NCI-H748 treated with DMSO at 0.1 percent for 48 hours (cell line): Measurements from ENCODE around the gene GON4L.
"Not testable (repeated sequence)": the region's sequence is repeated elsewhere in the genome, so short reads cannot be mapped to it uniquely, and the experiment has no call there.

Experiments used
- DNase-seq: peaks from one replicate; lab custom pipeline; 2025; lab: John Stamatoyannopoulos, UW

Gene GON4L

DNA sequence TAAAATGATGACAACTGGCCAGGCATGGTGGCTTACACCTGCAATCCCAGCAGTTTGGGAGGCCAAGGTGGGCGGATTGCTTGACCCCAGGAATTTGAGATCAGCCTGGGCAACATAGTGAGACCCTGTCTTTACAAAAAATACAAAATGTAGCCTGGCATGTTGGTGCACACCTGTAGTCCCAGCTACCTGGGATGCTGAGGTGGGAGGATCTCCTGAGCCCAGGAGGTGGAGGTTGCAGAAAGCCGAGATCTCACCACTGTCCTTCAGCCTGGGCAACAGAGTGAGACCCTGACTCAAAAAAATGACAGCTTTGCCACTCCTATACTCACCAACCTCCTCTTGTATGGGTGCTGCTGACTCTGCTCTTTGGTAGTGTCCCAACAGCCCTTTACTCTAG, 20.9 kb upstream of the GON4L start:
- no peak for DNase-seq

DNA sequence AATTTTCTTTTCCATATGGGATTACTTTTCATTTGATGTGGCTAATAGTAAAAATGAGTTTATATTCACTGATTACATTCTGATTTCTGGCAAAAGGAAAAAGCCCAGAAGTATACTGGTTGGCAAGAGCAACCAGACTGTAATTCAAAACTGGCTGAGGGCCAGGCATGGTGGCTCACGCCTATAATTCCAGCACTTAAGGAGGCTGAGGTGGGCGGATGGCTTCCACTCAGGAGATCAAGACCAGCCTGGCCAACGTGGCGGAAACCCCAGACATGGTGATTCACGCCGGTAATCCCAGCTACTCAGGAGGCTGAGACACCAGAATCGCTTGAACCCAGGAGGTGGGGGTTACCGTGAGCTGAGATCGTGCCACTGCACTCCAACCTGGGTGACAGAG, 16.8 kb upstream of the GON4L start:
- DNase-seq = no peak

GRCh38 chr1:155872527-155872926, 15.5 kb upstream of the GON4L start:
- no peak for DNase-seq

GRCh38 chr1:155871390-155871789, 14.4 kb upstream of the GON4L start:
- DNase-seq = no peak

DNA sequence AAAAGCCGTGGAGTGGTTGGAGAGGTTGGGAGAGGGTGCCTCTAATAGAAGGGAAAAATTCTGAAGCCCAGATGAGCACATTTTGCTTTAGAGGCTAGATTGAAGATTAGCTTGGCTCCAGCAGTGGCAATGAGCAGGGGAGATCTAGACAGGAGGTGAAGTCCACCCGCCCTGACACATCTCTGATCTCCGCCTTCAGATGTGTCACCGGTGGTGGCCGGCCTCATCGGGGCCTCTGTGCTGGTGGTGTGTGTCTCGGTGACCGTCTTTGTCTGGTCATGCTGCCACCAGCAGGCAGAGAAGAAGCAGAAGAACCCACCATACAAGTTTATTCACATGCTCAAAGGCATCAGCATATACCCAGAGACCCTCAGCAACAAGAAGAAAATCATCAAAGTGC, 10.8 kb upstream of the GON4L start:
- no peak for DNase-seq

- no peak for DNase-seq
Measured at GRCh38 chr1:155864393-155864792, 7.4 kb upstream of the GON4L start.

GRCh38 chr1:155861896-155862295, 4.9 kb upstream of the GON4L start:
- no peak for DNase-seq

DNA sequence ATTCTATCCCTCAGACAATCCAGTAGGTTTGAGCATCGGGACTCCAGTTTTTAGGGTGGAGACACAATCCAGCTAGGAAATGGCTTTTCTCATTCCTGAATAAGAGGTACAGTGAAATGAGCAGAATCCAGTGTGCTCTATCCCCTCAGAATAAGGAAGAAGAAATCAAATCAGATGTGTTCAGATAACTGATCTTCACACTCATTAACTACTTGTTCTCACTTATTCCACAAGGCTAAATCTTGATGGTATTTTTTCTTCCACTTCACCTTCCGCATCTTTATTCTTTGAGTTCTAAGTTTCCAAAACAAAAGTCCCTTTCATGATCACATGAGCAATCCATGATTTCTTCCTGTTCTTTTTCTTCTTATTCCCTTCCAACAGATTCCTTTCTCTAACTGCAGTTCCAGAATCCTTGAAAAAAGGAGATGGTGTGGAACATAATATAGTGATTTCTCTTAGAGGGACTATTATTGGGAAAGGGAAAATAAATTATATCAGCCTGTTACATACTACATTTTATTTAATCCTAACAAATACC, 4.0 kb upstream of the GON4L start:
- DNase-seq = no peak

- DNase-seq = peak; percentile 73
Measured at GRCh38 chr1:155859881-155860871, 3.2 kb upstream of the GON4L start.

- DNase-seq = peak; percentile 93
Measured at GRCh38 chr1:155859234-155859829, 2.3 kb upstream of the GON4L start, which contains the start of gene SYT11. Gene SYT11, plus strand, starts transcription at chr1:155859567. Its CDS starts 195 bp downstream, at chr1:155859762.

DNA sequence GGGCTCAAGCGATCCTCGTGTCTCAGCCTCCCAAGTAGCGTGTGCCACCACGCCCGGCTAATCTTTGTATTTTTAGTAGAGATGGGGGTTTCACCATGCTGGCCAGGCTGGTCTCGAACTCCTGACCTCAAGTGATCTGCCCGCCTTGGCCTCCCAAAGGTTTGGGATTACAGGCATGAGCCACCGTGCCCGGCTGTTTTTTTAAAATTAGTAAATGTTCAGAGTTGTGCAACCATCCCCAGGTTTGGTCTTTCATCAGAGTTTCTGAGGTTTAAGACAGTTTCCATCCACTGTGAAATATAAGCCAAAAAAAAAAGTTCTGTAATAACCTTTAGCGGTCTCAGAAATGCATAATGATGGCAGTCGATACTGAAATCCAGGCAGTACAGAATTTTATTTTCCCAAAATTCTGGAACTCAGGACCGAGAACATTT, 1.8 kb upstream of the GON4L start:
- no peak for DNase-seq

- DNase-seq = no peak
Measured at GRCh38 chr1:155856257-155856974, 598 bp downstream of the GON4L start.

DNA sequence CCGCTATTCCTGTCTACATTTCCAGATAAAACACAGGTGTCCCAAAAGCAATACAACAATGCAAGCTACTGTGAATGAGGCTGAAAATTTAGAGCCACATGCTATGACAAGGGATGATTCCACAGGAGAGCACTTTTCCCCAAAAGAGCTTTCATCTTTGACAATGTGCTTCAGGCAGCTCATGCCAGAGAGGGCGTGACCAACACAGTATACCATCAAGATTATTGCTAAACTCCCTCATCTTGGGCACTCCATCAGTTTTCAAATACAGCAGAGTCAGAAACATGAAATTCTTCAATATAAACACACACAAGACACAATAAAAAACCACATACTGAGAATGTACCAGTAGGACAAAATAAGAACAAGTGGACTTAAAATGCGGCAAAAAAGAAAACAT, 6.7 kb downstream of the GON4L start:
- DNase-seq = no peak

DNA sequence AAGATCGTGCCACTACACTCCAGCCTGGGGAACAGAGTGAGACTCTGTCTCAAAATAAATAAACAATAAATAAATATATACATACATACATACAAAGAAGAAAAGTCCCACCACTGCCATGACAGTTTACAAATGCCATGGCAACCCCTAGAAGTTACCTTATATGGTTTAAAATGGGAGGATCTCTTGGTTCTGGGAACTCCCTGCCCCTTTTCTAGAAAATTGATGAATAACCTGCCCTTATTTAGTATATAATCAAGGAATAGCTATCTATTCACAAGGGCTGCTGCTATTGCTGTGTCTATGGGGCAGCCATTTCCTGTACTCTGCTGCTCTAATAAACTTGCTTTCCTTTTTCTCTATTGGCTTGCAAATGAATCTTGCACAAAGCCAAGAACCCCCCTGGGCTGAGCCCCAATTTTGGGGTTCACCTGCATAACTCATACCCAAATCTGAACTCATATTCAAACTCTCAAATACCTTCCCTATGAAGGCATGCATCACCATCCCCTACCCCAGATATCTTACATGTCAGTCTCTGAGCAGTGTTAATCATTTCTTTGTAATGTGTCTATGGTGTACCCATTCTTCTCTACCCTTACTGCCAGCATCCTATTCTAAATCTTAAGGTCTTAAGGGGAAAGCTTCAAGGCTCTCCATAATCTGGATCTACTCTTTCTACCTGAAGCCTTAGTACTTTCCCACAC, 9.0 kb downstream of the GON4L start:
- no peak for DNase-seq

DNA sequence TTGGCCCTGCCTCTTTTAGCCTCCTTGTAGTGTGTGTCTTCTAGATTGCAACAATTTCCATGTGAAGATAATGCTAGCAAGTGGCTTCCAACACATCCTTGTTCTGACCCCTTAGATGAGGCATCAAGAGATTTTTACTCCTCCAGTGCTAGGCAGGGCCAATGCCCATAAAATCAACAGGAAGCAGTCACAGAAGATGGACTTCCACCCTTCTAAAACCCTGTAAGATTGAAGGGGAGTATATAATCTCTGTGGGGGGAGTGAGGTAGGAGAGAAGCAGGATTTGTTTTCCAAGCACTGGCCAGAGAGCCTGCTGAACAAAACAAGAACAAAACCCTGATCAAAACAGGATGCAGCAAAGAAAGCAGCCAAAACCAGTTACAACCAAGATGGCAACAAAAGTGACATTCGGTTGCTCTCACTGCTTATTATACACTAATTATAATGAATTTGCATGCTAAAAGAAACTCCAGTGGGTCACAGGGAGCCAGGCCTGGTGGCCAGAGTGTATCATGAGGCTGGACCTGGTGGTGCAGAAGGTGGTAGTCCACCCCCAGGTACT, 12.1 kb downstream of the GON4L start:
- no peak for DNase-seq

DNA sequence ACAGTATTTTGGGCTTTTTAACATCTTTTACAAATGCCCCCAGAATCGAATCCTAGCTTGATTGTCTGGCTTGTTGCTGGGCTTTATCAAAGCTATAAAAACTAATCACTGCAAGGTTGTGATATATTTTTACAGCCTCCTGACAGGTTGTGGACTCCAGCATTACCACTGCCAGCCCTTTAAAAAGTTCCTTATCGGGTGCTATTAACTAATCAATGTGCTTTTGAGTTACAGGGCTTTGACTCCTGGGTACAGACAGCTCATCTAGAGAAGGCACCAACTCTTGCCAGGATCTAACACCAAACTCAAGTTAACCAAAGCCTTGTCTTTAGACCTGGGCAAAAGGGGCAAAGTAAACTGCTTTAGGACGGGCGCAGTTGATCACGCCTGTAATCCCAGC, 16.6 kb downstream of the GON4L start:
- DNase-seq = no peak

DNA sequence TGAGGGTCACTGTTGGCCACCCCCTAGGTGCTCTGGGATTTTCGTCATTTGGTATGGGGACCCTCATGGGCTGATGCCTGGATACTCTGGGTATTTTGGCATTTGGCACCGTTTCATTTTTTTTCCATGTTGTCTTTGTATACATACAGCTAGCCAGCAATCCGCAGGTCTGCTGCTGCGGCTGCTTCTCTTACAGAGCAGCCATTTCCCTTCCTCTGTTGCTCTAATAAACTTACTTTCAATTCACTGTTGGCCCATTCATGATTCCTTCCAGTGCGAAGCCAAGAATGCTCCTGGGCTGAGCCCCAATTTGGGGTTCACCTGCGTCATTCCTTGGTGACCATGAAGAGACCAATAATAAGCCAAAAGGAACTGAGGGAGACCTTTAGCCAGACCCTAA, 21.5 kb downstream of the GON4L start:
- no peak for DNase-seq

DNA sequence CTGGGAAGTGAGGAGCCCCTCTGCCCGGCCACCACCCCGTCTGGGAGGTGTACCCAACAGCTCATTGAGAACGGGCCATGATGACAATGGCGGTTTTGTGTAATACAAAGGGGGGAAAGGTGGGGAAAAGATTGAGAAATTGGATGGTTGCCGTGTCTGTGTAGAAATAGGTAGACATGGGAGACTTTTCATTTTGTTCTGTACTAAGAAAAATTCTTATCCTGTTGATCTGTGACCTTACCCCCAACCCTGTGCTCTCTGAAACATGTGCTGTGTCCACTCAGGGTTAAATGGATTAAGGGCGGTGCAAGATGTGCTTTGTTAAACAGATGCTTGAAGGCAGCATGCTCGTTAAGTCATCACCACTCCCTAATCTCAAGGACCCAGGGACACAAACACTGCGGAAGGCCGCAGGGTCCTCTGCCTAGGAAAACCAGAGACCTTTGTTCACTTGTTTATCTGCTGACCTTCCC, 22.1 kb downstream of the GON4L start:
- DNase-seq = not testable (repeated sequence)

- no peak for DNase-seq
Measured at GRCh38 chr1:155834296-155834926, 22.6 kb downstream of the GON4L start.

DNA sequence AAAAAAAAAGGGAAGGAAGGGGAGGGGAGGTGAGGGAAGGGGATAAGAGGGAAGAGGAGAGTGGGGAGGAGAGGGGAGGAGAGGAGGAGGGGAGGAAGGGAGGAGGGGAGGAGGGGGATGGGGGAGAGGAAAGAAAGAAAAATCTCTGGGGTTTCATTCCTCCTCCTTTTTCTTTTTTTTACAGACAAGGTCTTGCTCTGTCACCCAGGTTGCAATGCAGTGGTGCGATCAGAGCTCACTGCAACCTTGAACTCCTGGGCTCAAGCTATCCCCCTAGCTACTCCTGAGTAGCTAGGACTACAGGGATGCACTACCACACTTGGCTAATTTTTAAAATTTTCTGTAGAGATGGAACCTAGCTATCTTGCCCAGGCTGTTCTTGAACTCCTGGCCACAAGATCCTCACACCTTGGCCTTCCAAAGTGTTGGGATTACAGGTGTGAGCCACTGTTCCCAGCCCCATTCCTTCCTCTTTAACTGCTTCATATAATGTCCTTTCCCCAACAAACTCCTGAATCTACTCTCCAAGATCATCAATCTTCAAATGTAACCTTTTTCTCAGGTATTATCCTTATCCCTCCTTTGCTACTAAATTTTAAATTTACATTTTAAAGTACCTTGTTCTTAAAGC, 23.2 kb downstream of the GON4L start:
- no peak for DNase-seq
